Middle frontal gyrus (tissue), 1 donor: ENCODE results near the gene STAT1.

Experiments
- DNase-seq: peaks from one replicate; pipeline ENCODE4 v3.0.0-alpha.2; 2015; ENCODE audit warnings: low spot score; ENCODE audit errors: extremely low spot score

Gene STAT1

GRCh38 chr2:191032588-191033429 is 18.8 kb upstream of the STAT1 start:
- no peak for DNase-seq

DNA sequence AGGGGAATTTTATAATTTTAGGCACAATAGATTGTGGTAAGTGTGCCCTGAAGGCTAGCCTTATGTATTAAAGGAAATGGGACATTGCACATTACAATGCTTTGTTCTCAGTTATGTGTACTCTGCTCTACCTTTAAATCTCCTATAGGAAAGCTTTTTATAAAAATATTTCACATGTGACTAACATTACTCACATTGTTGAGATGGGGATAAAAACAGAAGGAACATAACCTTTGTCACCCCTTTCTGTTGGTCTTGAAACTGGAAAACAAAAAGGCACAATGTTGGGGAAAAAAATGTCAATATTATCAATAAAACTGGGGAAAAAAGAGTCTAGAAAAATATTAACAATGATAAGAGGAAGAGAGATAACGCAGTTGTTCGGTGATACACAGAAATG is 17.3 kb upstream of the STAT1 start:
- no peak for DNase-seq

GRCh38 chr2:191030521-191031154 is 16.7 kb upstream of the STAT1 start:
- DNase-seq: no peak

DNA sequence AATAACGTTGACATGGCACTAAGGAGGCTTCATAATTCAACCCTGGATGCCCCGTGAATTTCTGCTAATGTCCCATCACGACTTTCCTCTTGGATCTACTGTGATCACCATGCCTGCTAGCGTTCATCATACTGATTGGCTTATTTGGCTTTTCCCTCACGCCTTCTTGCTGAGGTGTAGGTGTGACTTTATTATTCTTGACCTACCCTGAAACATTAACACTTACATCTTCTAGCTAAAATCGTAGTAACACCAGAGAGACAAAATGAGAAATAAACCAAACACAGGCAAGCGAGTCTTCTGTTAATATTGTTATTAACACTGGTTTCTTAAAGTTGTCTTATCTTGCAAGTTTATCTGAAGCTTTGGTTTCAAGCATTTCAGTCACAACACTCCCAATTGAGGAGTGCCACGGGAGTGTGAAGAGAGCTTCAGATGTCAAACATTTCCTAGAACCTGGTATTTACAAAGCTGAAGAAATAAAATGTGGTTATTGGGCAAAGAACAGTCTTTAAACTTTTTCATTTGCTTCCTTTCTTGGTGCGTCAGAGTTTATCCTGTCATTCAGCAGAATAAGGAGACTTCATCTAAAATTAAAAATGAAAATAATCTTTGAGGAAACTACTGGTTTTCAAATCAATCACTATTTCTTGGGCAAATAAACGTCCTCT is 15.4 kb upstream of the STAT1 start:
- no peak for DNase-seq

- no peak for DNase-seq
These were observed 12.4 kb upstream of the STAT1 start for GRCh38 chr2:191026377-191026776.

GRCh38 chr2:191025135-191025534 is 11.2 kb upstream of the STAT1 start:
- no peak for DNase-seq

GRCh38 chr2:191023235-191023679 is 9.3 kb upstream of the STAT1 start:
- no peak for DNase-seq

DNA sequence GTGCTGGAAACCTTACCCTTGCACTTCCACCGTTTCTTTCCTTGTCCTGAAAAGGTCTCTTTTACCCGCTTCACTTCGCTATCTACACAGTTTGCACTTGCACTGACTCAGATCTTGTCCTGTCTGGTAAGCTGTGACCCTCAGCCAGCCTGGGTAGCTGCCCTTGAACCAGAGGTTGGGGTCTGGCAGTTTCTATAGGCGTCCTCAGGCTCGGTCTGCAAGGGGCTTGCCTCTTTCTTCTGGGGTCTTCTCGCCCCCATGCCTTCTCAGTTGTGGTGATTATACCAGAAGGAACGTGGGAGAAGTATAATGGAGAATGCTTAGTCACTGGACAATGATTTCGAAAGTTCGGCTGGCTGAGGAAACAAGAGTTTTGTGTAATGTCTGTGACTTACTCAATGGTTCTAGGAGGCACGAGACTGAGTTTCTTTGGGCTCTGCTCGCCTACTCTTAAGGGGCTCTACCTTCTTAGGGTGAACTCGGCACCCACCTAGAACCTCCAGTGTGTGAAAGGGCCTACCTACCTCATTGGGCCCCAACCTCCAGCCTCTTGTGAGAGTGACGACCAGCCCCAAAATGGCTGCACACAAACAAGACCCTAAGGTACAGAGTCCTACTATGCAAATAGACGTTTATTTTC is 6.9 kb upstream of the STAT1 start:
- no peak for DNase-seq

DNA sequence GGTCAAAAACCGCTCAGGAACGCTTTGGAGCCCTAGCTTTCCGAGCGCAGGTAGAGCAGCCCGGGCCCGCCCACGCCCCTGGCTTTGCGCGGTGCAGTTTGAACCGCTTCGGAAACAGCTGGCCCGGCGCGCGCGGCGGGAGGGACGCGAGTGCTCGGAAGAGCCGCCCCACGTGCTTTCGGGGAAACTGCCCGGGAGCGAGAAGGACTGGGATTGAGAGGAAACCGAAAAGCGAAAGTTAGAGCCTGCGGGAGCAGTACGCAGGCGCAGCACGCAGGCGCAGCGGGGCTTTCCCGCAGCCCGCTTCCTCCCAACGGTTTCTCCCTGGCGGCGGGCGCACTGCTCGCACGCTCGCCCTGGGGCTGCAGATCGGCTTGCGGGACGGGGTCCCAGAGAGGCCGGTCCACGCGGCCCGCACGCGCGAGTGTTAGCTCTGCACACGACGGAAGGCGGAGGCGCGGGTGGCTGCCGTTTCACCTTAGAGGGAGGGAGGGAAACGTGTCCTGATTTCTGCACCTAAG is 6.3 kb upstream of the STAT1 start:
- peak; percentile 92 for DNase-seq

DNA sequence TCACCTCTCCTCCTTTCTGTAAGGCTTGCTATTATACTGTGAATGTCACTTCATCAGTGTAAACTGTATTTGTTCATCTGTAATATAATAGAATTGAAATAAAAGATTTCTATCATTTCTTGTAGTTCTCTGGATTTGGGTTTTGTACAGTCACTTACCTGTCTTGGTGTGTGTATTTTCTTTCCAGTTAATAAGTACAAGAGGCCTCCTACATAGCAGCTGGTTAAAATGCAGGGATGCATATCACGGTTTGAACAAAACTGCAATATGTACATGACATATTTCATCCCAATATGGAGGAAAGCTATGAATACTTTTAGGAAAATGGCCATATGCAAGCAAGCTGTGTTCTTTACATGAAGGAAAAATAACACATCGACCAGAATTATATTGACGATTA is 5.4 kb upstream of the STAT1 start:
- no peak for DNase-seq

GRCh38 chr2:191018643-191019119 is 4.7 kb upstream of the STAT1 start:
- DNase-seq: no peak

GRCh38 chr2:191018048-191018447 is 4.1 kb upstream of the STAT1 start:
- no peak for DNase-seq

GRCh38 chr2:191015831-191016230 is 1.9 kb upstream of the STAT1 start:
- no peak for DNase-seq

DNA sequence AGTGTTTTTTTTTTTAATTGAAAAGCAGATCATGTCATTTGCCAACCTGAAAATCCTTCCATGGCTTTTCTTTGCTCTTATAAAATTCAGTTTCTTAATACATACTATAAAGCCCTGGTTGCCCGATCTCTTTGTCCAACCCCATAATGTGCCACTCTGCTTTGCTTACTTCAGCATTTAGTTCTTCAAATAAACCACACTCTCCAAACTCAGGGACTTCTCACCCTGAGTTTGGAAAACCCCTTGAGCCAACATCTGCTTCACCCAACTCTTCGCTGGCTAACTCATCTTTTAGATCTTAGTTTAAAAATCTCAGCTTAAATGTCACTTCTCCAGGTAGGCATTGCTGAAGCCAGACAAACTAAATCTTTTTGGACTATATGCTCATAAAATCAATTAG is 1.3 kb upstream of the STAT1 start:
- DNase-seq: no peak

DNA sequence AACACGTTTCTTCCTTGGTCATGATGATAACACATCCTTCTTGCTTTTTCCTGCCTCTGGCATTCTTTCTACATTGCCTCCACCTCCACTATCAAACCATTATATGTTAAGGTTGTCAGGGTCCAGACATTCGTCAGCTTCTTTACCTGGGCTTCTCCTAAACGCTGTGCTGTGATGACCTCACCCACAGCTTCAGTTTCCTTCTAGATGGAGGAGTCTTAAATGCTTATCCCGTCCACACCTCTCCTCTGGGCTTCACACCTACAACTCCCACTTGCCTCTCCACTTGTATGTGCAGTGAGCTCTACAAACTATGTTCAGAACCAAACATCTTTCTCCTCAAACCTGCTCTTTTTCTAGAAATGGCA is 666 bp upstream of the STAT1 start:
- no peak for DNase-seq

DNA sequence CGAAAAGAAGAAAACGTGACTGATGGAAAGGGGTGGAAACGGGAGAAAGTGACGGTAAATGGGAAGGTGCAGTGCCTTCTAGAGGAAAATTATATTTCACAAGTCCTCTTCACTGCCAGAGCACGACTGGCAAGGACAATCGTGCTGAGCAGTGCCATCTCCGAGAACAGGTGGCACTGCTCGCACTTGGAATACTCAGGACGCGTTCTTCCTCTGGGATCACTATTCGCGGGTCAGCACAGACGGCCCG is 364 bp downstream of the STAT1 start:
- no peak for DNase-seq

DNA sequence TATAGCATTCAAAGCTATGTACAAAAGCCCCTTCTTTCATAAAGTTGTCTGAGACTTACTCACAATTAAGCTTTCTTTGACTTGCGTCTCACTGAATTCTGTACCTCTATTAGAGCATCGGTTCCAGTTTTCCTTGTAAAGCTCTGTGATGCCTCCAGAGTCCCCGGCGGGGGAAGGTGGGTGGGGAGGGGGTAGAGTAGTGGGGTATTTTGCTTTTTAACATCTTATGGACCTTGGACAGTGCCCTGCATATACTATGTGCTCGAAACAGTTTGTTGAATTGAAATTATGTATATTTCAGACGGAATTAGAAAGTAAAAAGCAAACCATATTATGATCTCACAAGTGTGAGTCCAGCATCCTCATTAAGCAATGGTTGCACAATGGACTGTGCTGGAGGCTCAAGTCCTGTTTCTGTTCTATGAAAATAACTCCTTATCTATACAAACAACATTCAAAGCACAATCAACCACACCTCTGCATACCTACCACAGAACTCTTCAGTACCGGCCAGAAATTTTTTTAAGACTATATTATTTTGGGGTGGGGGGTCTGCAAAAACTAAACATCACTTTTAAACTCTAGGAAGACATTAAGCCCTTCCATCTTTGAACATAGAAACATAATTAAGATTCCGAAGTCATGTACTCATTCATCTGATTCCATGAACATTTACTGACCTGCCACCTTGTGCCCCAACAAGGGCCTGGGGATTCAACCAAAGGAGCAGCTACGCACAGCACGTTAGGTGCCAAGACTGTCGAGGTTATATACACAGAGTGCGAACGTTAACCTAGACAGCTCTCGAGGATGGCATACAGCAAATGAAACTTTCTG is 908 bp downstream of the STAT1 start:
- no peak for DNase-seq

- no peak for DNase-seq
These were observed 1.6 kb downstream of the STAT1 start for GRCh38 chr2:191012346-191012745.

DNA sequence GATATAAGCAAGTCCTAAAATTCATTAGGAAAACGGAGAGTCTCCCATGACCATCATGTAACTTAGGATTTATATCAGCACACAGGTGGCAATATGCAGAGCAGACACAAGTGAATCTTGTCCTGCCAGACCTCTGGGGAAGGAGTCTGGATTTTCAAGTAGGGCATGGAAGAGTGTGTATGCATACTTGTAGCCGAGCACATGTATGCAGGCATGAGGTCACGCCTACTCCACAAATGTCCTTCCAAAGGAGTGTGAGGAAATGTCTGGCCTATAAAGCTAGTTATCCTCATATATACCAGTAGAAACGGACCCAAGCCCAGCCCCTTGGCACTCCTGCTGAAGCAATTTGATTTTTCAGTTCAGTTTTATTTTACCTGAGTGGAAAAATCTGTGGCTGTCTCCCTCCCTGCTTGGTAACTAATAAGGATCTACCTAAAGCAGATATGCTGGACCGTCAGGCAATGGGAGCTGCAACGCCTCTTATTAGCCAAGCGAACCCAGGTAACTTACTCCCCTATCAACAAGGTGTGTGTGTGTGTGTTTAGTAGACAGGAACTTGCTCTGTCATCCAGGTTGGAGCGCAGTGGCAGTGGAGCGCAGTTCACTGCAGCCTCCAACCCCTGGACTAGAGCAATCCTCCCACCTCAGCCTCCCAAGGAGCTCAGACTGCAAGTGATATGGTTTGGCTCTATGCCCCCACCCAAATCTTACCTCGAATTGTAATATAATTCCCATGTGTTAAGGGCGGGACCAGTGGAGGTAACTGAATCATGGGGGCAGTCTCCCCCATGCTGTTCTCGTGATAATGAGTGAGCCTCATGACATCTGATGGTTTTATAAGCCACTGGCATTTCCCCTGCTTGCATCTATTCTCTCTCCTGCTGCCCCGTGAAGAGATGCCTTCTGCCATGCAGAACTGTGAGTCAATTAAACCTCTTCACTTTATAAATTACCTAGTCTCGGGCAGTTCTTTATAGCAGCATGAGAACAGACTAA is 2.8 kb downstream of the STAT1 start:
- DNase-seq: no peak
